Adrenal gland (tissue), 12 donors: ENCODE measurements around the gene CPVL. TPM values are rescaled to one million over a fixed set of nuclear protein-coding genes. Genes with fewer than 3 reads are reported as not detected.

Source experiments
- DNase-seq, 7 donors: peaks; one replicate each; pipeline ENCODE4 v3.0.0-alpha.2; 2019 to 2020
- H3K27ac ChIP-seq, 5 donors: fragments of 200-600 bp; sonication (generic) in 4 of 5; 1 replicate in 3 of 5; 2 replicates in 2 of 5; pipeline versions ENCODE4 v1.5.1 to v1.8.0; 2016 to 2020; ENCODE audit warnings: mild to moderate bottlenecking in 1 of 5
- H3K27me3 ChIP-seq: fragments of 200-600 bp; 2 replicates; pipeline ENCODE4 v1.8.0; 2021
- H3K36me3 ChIP-seq, 2 donors: fragments of 200-600 bp; replicated peaks in 1 of 2; 1 replicate in 1 of 2; 2 replicates in 1 of 2; pipeline versions ENCODE4 v1.5.1 to v1.8.0; 2018 to 2022
- H3K4me1 ChIP-seq, 2 donors: fragments of 200-600 bp; replicated peaks in 1 of 2; 1 replicate in 1 of 2; 2 replicates in 1 of 2; pipeline versions ENCODE4 v1.5.1 to v1.8.0; 2018 to 2021
- H3K4me3 ChIP-seq, 4 donors: fragments of 200-600 bp; sonication (generic) in 3 of 4; one replicate each; pipeline ENCODE4 v1.5.1; 2016 to 2018
- H3K9me3 ChIP-seq, 3 donors: fragments of 200-600 bp; sonication (generic) in 1 of 3; replicated peaks in 1 of 3; 1 replicate in 2 of 3; 2 replicates in 1 of 3; pipeline versions ENCODE4 v1.5.1 to v1.8.0; 2016 to 2021
- POLR2A ChIP-seq, 2 donors: fragments of 450-650 bp; IDR thresholded peaks; one replicate each; pipeline ENCODE4 v1.6.1; 2017; ENCODE audit warnings: antibody characterized with exemption in 2 of 2, mild to moderate bottlenecking in 2 of 2, moderate library complexity in 1 of 2
- WGBS, 4 donors: extraction: QIAGEN DNeasy Blood & Tissue Kit in 2 of 4; methylation state at CpG; one replicate each; pipeline versions ENCODE4 v1.1.5 to v1.1.7; 2013 to 2017; 5-methylcytosine and 5-hydroxymethylcytosine counted together
- intact Hi-C, 2 donors: fragments of 100-400 bp; cut with DNase I; formaldehyde crosslinking; loops; one replicate each; pipeline versions ENCODE4 v1.14.1 to v1.15.0; 2022 to 2023
- polyA plus RNA-seq, 3 donors: library from polyadenylated mRNA; stranded (reverse); fragments of 200-250 nt in 2 of 3; fragments of 350-450 nt in 1 of 3; fragmentation: Illumina TruSeq in 1 of 3; extraction: RNeasy Lipid Tissue Mini Kit (QIAGEN cat#74804) in 1 of 3; gene quantifications; one replicate each; pipeline ENCODE4 v1.2.3, GENCODE V29; 2013 to 2014
- total RNA-seq, 9 donors: library from RNA; depleted of rRNA in 4 of 9; stranded (reverse); fragments of >200 nt in 4 of 9; fragments of 120-200 nt in 1 of 9; fragmentation: NEBNext Ultra II Directional in 1 of 9; extraction: Animal tissue kit (Norgen Biotek cat#: 25700) in 1 of 9; gene quantifications; one replicate each; pipeline versions ENCODE4 v1.1.0 to v1.2.4, GENCODE V29; 2013 to 2023
- TF ChIP-seq, protein P1 (sequence below), 6 experiments: fragments of 450-650 bp in 4 of 6; fragments of 200-600 bp in 2 of 6; sonication (generic) in 1 of 6; IDR thresholded peaks; 1 replicate in 5 of 6; 2 replicates in 1 of 6; pipeline versions ENCODE4 v1.5.1 to v1.8.0; 2016 to 2021; ENCODE audit warnings: antibody characterized with exemption in 6 of 6, mild to moderate bottlenecking in 2 of 6, moderate library complexity in 1 of 6
- donor health status: healthy with polysubstance abuse.
- donor health status: Bipolar disorder and iron deficiency.
- donor health status: DM: yes; HTN: yes; CAD: no.
- donor health status: DM: no; HTN: no; CAD: no.
- donor health status: DM: no; HTN: no; CAD: no.
- donor health status: DM: yes; HTN: yes; CAD: no.

CPVL gene
- total and polyA plus RNA-seq, 12 donors: 3.2 to 61.7 (median 32.7) TPM

DNA sequence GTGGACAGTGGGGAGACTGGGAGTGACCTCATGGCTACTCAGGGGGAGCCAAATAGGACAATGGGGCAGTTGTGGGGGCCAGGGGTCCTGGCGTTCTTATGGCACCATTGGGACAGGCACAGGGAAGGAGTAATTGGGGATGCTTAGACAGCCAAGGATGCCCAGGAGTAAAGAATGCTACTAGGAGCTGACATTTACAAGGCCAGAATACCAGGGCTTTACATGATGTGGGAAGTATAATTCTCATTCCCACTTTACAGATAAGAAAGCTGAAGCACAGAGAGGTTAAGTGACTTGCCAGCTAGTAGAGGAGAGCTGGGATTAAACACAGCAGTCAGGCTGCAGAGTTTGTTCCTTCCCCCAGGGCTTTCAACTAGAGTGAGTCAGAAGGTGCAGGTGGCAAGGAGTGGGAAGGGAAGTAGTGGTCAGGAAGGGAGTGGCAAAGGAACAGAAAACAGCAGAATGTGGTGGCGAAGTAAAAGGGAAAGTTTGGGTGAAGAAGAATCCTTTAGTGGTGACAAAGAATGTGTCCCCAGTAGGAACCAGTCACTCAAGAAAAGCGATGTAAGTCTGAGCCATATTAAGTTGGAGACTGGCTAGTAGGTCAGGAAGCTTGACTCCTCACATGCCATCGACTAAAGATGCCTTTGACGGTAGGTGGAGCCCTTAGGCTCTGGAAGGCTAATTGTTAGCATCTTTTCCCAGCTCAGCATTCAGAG is 32.8 kb downstream of the CPVL start:
- intact Hi-C loops: loop anchor here (5.0 to 10.0 kb wide), 2 partner anchors 61 to 294 kb away; no protein-coding TSS in a partner anchor
- WGBS, 4 donors: 45 to 61% (median 56%) methylated on average over 5 of the region's 5 CpGs

GRCh38 chr7:29112721-29113120 is 33.6 kb downstream of the CPVL start:
- Histone ChIP-seq H3K27ac (no peak overlapping the region), H3K36me3 (no peaks in the 10 kb centered on the region), H3K4me1 (peaks cover 0 to 21% of the 10 kb centered on the region in 2 donors), H3K4me3 (no peak overlapping the region), H3K27me3 (no peaks in the 10 kb centered on the region), H3K9me3 (no peaks in the 10 kb centered on the region)
- intact Hi-C loops: loop anchor here (5.0 to 10.0 kb wide), 2 partner anchors 62 to 295 kb away; no protein-coding TSS in a partner anchor
- no peak for TF ChIP-seq POLR2A (IDR thresholded peaks at IDR 0.05)
- TF ChIP-seq, protein P1, sequence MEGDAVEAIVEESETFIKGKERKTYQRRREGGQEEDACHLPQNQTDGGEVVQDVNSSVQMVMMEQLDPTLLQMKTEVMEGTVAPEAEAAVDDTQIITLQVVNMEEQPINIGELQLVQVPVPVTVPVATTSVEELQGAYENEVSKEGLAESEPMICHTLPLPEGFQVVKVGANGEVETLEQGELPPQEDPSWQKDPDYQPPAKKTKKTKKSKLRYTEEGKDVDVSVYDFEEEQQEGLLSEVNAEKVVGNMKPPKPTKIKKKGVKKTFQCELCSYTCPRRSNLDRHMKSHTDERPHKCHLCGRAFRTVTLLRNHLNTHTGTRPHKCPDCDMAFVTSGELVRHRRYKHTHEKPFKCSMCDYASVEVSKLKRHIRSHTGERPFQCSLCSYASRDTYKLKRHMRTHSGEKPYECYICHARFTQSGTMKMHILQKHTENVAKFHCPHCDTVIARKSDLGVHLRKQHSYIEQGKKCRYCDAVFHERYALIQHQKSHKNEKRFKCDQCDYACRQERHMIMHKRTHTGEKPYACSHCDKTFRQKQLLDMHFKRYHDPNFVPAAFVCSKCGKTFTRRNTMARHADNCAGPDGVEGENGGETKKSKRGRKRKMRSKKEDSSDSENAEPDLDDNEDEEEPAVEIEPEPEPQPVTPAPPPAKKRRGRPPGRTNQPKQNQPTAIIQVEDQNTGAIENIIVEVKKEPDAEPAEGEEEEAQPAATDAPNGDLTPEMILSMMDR (IDR thresholded peaks at IDR 0.05): no peak
- DNase-seq: no peak
- 74 to 88% (median 81%) methylated on average over 4 of the region's 4 CpGs for WGBS, 4 donors

More for the DNA sequence above, 32.8 kb downstream of the CPVL start:
- Histone ChIP-seq H3K4me3 (no peak overlapping the region), H3K27ac (no peak overlapping the region), H3K27me3 (no peaks in the 10 kb centered on the region), H3K9me3 (no peaks in the 10 kb centered on the region), H3K36me3 (no peaks in the 10 kb centered on the region), H3K4me1 (peaks cover 0 to 21% of the 10 kb centered on the region in 2 donors)
- TF ChIP-seq, protein P1 (IDR thresholded peaks at IDR 0.05): peak in 2 of 6 experiments; percentile 9 to 16
- TF ChIP-seq POLR2A (IDR thresholded peaks at IDR 0.05): no peak
- DNase-seq: no peak

- H3K9me3 ChIP-seq: no peaks in the 10 kb centered on the region
- peaks cover 0 to 6% of the 10 kb centered on the region in 2 donors for H3K4me1 ChIP-seq
- 80 to 89% (median 84%) methylated on average over 2 of the region's 2 CpGs for WGBS, 4 donors
- peak in 1 of 7 donors; percentile 5 for DNase-seq
- no peak overlapping the region for H3K27ac ChIP-seq
- no peak overlapping the region for H3K4me3 ChIP-seq
- TF ChIP-seq, protein P1 (IDR thresholded peaks at IDR 0.05): no peak
- TF ChIP-seq POLR2A (IDR thresholded peaks at IDR 0.05): no peak
- intact Hi-C loops: loop anchor here (5.0 to 10.0 kb wide), 3 partner anchors 65 to 297 kb away; no protein-coding TSS in a partner anchor
- H3K36me3 ChIP-seq: no peaks in the 10 kb centered on the region
- H3K27me3 ChIP-seq: no peaks in the 10 kb centered on the region
These were observed 36.4 kb downstream of the CPVL start for GRCh38 chr7:29109899-29110298.

- H3K27me3 ChIP-seq: no peaks in the 10 kb centered on the region
- DNase-seq: no peak
- intact Hi-C loops: loop anchor here in 1 of 2 donors (5.0 kb wide), 1 partner anchor 187 kb away; no protein-coding TSS in a partner anchor
These were observed 37.0 kb downstream of the CPVL start for GRCh38 chr7:29109358-29109757.

More at GRCh38 chr7:29109358-29109757, 37.0 kb downstream of the CPVL start:
- TF ChIP-seq, protein P1 (IDR thresholded peaks at IDR 0.05): no peak
- no peak for TF ChIP-seq POLR2A (IDR thresholded peaks at IDR 0.05)
- Histone ChIP-seq H3K36me3 (no peaks in the 10 kb centered on the region), H3K9me3 (no peaks in the 10 kb centered on the region), H3K4me1 (peaks cover 0 to 6% of the 10 kb centered on the region in 2 donors), H3K4me3 (no peak overlapping the region), H3K27ac (no peak overlapping the region)
- 55 to 67% (median 61%) methylated on average over 3 of the region's 3 CpGs for WGBS, 4 donors
